H1 (cell line): ENCODE results near the gene TMEM106C. TPM values are rescaled to one million over a fixed set of nuclear protein-coding genes. Genes with fewer than 3 reads are reported as not detected.

ENCODE experiments used
- CTCF ChIA-PET: fragments of 300-600 bp; sonication (Branson Sonifier 250); formaldehyde crosslinking; loops from one replicate; lab custom pipeline; 2021; ENCODE audit not compliant: partially characterized antibody; lab: Charles Lee
- POLR2A ChIA-PET: fragments of 300-600 bp; sonication (Branson Sonifier 250); formaldehyde crosslinking; loops from one replicate; lab custom pipeline; 2021; ENCODE audit warnings: inconsistent platforms; ENCODE audit not compliant: partially characterized antibody; lab: Charles Lee
- DNase-seq, 2 experiments: peaks; one replicate each; pipeline versions ENCODE4 v3.0.0 to v3.0.0-alpha.2; 2010 to 2022; ENCODE audit warnings: low spot score in 2 of 2, low read depth in 1 of 2, mixed read lengths in 1 of 2
- FAIRE-seq: peaks from 2 replicates; lab custom pipeline; 2011; peaks lifted over from hg19 to GRCh38; lab: Jason Lieb, UNC
- H2AFZ ChIP-seq: 2 replicates; pipeline ENCODE4 v1.8.1; 2012; ENCODE audit warnings: low read length, inconsistent platforms
- H2AK5ac ChIP-seq: 2 replicates; pipeline ENCODE4 v1.6.1; 2013; ENCODE audit warnings: low read depth, low read length
- H2BK120ac ChIP-seq: replicated peaks from 2 replicates; pipeline ENCODE3; 2013; ENCODE audit warnings: low read depth, low read length, inconsistent platforms
- H2BK12ac ChIP-seq: 2 replicates; pipeline ENCODE4 v1.6.1; 2013; ENCODE audit warnings: low read depth, low read length
- H2BK15ac ChIP-seq: 2 replicates; pipeline ENCODE4 v1.6.1; 2013; ENCODE audit warnings: low read length
- H2BK20ac ChIP-seq: 2 replicates; pipeline ENCODE4 v1.6.1; 2013; ENCODE audit warnings: low read length
- H2BK5ac ChIP-seq: 2 replicates; pipeline ENCODE4 v1.6.1; 2013; ENCODE audit warnings: low read depth, low read length
- H3K14ac ChIP-seq: 2 replicates; pipeline ENCODE4 v1.6.1; 2013; ENCODE audit warnings: inconsistent platforms; ENCODE audit not compliant: insufficient read length
- H3K18ac ChIP-seq: 2 replicates; pipeline ENCODE4 v1.6.1; 2013; ENCODE audit warnings: low read length; ENCODE audit errors: extremely low read depth
- H3K23ac ChIP-seq: 2 replicates; pipeline ENCODE4 v1.6.1; 2013; ENCODE audit warnings: inconsistent platforms; ENCODE audit not compliant: insufficient read length
- H3K23me2 ChIP-seq: 2 replicates; pipeline ENCODE4 v1.6.1; 2013; ENCODE audit warnings: low read depth, low read length
- H3K27ac ChIP-seq: 2 replicates; pipeline ENCODE4 v1.6.1; 2011; ENCODE audit warnings: low read depth, low read length, inconsistent platforms
- H3K27me3 ChIP-seq, 4 experiments: replicated peaks in 1 of 4; 1 replicate in 1 of 4; 2 replicates in 3 of 4; pipeline versions ENCODE4 v1.6.1 to v1.8.1; 2011 to 2013; ENCODE audit warnings: low read length in 3 of 4, mild to moderate bottlenecking in 3 of 4, inconsistent platforms in 2 of 4, mixed read lengths in 2 of 4, moderate library complexity in 1 of 4; ENCODE audit not compliant: control insufficient read depth in 3 of 4, insufficient read depth in 3 of 4; ENCODE audit errors: extremely low read depth in 1 of 4
- H3K36me3 ChIP-seq, 4 experiments: 2 replicates each; pipeline versions ENCODE4 v1.6.1 to v1.8.1; 2011 to 2013; ENCODE audit warnings: mild to moderate bottlenecking in 4 of 4, low read length in 3 of 4, moderate library complexity in 2 of 4, control low read depth in 1 of 4, inconsistent platforms in 1 of 4; ENCODE audit not compliant: insufficient read depth in 4 of 4, control insufficient read depth in 2 of 4
- H3K4ac ChIP-seq: replicated peaks from 2 replicates; pipeline ENCODE3; 2013; ENCODE audit warnings: low read length, low read depth, mixed read lengths, inconsistent platforms; ENCODE audit not compliant: insufficient read length
- H3K4me1 ChIP-seq, 4 experiments: replicated peaks in 1 of 4; 1 replicate in 1 of 4; 2 replicates in 3 of 4; pipeline versions ENCODE4 v1.6.1 to v1.8.1; 2011 to 2013; ENCODE audit warnings: low read length in 3 of 4, inconsistent platforms in 2 of 4, mixed read lengths in 1 of 4; ENCODE audit not compliant: insufficient read depth in 4 of 4, control insufficient read depth in 3 of 4
- H3K4me2 ChIP-seq, 2 experiments: 2 replicates each; pipeline versions ENCODE4 v1.6.1 to v1.8.1; 2011 to 2013; ENCODE audit warnings: low read depth in 2 of 2, low read length in 2 of 2, control low read depth in 1 of 2, inconsistent platforms in 1 of 2, mild to moderate bottlenecking in 1 of 2; ENCODE audit not compliant: insufficient read depth in 1 of 2
- H3K4me3 ChIP-seq, 4 experiments: fragments of 200-600, 300-600 bp in 1 of 4; sonication (generic), shearing (Covaris generic), sonication (Bioruptor Twin) in 1 of 4; 2 replicates each; pipeline versions ENCODE4 v1.5.1 to v1.8.1; 2011 to 2016; ENCODE audit warnings: low read length in 4 of 4, low read depth in 3 of 4, control low read depth in 2 of 4, inconsistent platforms in 2 of 4, mild to moderate bottlenecking in 2 of 4, mixed read lengths in 1 of 4, moderate library complexity in 1 of 4; ENCODE audit not compliant: insufficient read depth in 2 of 4; ENCODE audit errors: extremely low read depth in 1 of 4
- H3K56ac ChIP-seq: replicated peaks from 2 replicates; pipeline ENCODE3; 2013; ENCODE audit warnings: low read depth, mild to moderate bottlenecking, mixed read lengths, low read length, inconsistent platforms; ENCODE audit not compliant: insufficient read length
- H3K79me1 ChIP-seq: 2 replicates; pipeline ENCODE4 v1.6.1; 2013; ENCODE audit warnings: low read depth, low read length, control low read depth
- H3K79me2 ChIP-seq, 2 experiments: 2 replicates each; pipeline versions ENCODE4 v1.6.1 to v1.8.1; 2012 to 2013; ENCODE audit warnings: low read length in 2 of 2, mild to moderate bottlenecking in 2 of 2, inconsistent platforms in 1 of 2; ENCODE audit not compliant: insufficient read depth in 2 of 2, control insufficient read depth in 1 of 2
- H3K9ac ChIP-seq, 4 experiments: replicated peaks in 1 of 4; 1 replicate in 1 of 4; 2 replicates in 3 of 4; pipeline versions ENCODE4 v1.6.1 to v1.8.1; 2011 to 2013; ENCODE audit warnings: low read depth in 3 of 4, low read length in 3 of 4, control low read depth in 2 of 4, mild to moderate bottlenecking in 2 of 4, moderate library complexity in 2 of 4, inconsistent platforms in 1 of 4; ENCODE audit errors: extremely low read depth in 1 of 4
- H3K9me3 ChIP-seq, 2 experiments: 2 replicates each; pipeline versions ENCODE4 v1.6.1 to v1.8.1; 2012 to 2013; ENCODE audit warnings: mild to moderate bottlenecking in 2 of 2, moderate library complexity in 2 of 2, control low read depth in 1 of 2, inconsistent platforms in 1 of 2, low read depth in 1 of 2, low read length in 1 of 2, mixed read lengths in 1 of 2; ENCODE audit not compliant: insufficient read depth in 2 of 2
- H4K20me1 ChIP-seq, 2 experiments: replicated peaks in 1 of 2; 2 replicates each; pipeline versions ENCODE3 to v1.8.1; 2011 to 2013; ENCODE audit warnings: inconsistent platforms in 2 of 2, low read length in 2 of 2, mild to moderate bottlenecking in 1 of 2; ENCODE audit not compliant: insufficient read depth in 2 of 2, control insufficient read depth in 1 of 2
- H4K5ac ChIP-seq: 2 replicates; pipeline ENCODE4 v1.6.1; 2013; ENCODE audit warnings: low read length, low read depth, mixed read lengths, inconsistent platforms; ENCODE audit not compliant: insufficient read length
- H4K8ac ChIP-seq: 2 replicates; pipeline ENCODE4 v1.8.0; 2013; ENCODE audit warnings: mild to moderate bottlenecking, moderate library complexity, low read length, inconsistent platforms; ENCODE audit not compliant: insufficient read depth; ENCODE audit errors: extremely low read depth
- H4K91ac ChIP-seq: replicated peaks from 2 replicates; pipeline ENCODE3; 2013; ENCODE audit warnings: low read length, mixed read lengths, inconsistent platforms; ENCODE audit not compliant: insufficient read length
- CBX8 ChIP-seq: fragments of 300-800, 300-1000 bp; sonication (generic); IDR thresholded peaks from 2 replicates; pipeline ENCODE4 v1.7.1; 2016; ENCODE audit warnings: low read depth, low read length, borderline replicate concordance
- JUND ChIP-seq: IDR thresholded peaks from 2 replicates; pipeline ENCODE4 v1.6.1; 2011; ENCODE audit warnings: mild to moderate bottlenecking, improper control_type of control experiment, low read length
- RFX5 ChIP-seq: IDR thresholded peaks from 2 replicates; pipeline ENCODE4 v1.6.1; 2011; ENCODE audit warnings: low read depth, low read length, improper control_type of control experiment, borderline replicate concordance
- WGBS, 2 experiments: shearing (Covaris generic) in 1 of 2; methylation state at CpG; one replicate each; pipeline versions ENCODE4 v1.1.6 to v1.1.7; 2013 to 2015; ENCODE audit warnings: low lambda C conversion rate in 2 of 2, mixed read lengths in 2 of 2, inconsistent platforms in 1 of 2, low coverage in 1 of 2, missing lambda C conversion rate in 1 of 2; ENCODE audit not compliant: insufficient replicate concordance in 2 of 2, insufficient coverage in 1 of 2, insufficient read length in 1 of 2; ENCODE audit errors: extremely low coverage in 1 of 2, missing lambda C conversion rate in 1 of 2; 5-methylcytosine and 5-hydroxymethylcytosine counted together
- polyA plus RNA-seq, 7 experiments: library from polyadenylated mRNA; depleted of rRNA in 3 of 7; stranded (reverse) in 5 of 7; unstranded in 2 of 7; fragments of >200 nt in 5 of 7; fragments of 200-250 nt in 2 of 7; gene quantifications; 1 replicate in 5 of 7; 2 replicates in 1 of 7; 4 replicates in 1 of 7; pipeline versions ENCODE4 v1.2.1 to v1.2.3, GENCODE V29; 2011 to 2013; ENCODE audit warnings: missing spikeins in 2 of 7, mixed read lengths in 2 of 7
- total RNA-seq: library from RNA; stranded (reverse); fragmentation: NEBNext Ultra II Directional; extraction: Animal tissue kit (Norgen Biotek cat#: 25700); gene quantifications from 2 replicates; pipeline ENCODE4 v1.2.1, GENCODE V29; 2021

TMEM106C gene
- total and polyA plus RNA-seq, 2 of the 8 experiments (the other 6 are each of a cell fraction or from before 2014, with no cell fraction given), result 36.6 to 45.3 TPM

- no peak overlapping the region for H2AFZ ChIP-seq
- no peak for TF ChIP-seq RFX5
- TF ChIP-seq CBX8, result no peak
- no peak for TF ChIP-seq JUND
These were observed 45.0 kb downstream of the TMEM106C start for GRCh38 chr12:48008349-48008748.

More at GRCh38 chr12:48008349-48008748, 45.0 kb downstream of the TMEM106C start:
- no peak overlapping the region for H3K27ac ChIP-seq
- H3K4me3 ChIP-seq, result no peak overlapping the region
- no peaks in the 10 kb centered on the region for H3K9me3 ChIP-seq
- H3K23ac ChIP-seq, result no peak overlapping the region
- H4K91ac ChIP-seq, result no peak overlapping the region
- H4K5ac ChIP-seq, result no peak overlapping the region
- H4K8ac ChIP-seq, result no peak overlapping the region
- H3K79me1 ChIP-seq, result no peaks in the 10 kb centered on the region
- ChIA-PET POLR2A (interaction anchor here (1.4 kb wide), 1 partner anchor 10 kb away, joined by 3 read pairs; no protein-coding TSS in a partner anchor), CTCF (interaction anchor here (0.7 to 1.8 kb wide), 6 partner anchors 8 to 368 kb away, joined by 3 to 5 read pairs (median 3); no protein-coding TSS in a partner anchor)
- H3K23me2 ChIP-seq, result peaks cover 15% of the 10 kb centered on the region
- no peak overlapping the region for H2BK12ac ChIP-seq
- H3K4me2 ChIP-seq, result no peak overlapping the region
- peaks cover 82 to 100% (median 96%) of the 10 kb centered on the region in 4 experiments for H3K27me3 ChIP-seq
- H3K14ac ChIP-seq, result no peak overlapping the region
- no peaks in the 10 kb centered on the region for H3K36me3 ChIP-seq
- FAIRE-seq, result no peak
- 75% methylated on average over 2 of the region's 2 CpGs; no CpG with 5 or more reads in 1 of the 2 experiments for WGBS, 2 experiments
- no peaks in the 10 kb centered on the region for H3K79me2 ChIP-seq
- no peak overlapping the region for H2BK5ac ChIP-seq
- H3K4me1 ChIP-seq, result peaks cover 4 to 20% (median 9%) of the 10 kb centered on the region in 4 experiments; a peak in 6 of 7 replicates
- no peak overlapping the region for H2BK15ac ChIP-seq
- no peak overlapping the region for H3K9ac ChIP-seq
- peaks cover 5 to 9% of the 10 kb centered on the region in 2 experiments for H4K20me1 ChIP-seq
- no peak overlapping the region for H2BK120ac ChIP-seq
- no peak overlapping the region for H3K18ac ChIP-seq
- H3K56ac ChIP-seq, result no peak overlapping the region
- H2AK5ac ChIP-seq, result no peak overlapping the region
- H3K4ac ChIP-seq, result no peak overlapping the region
- H2BK20ac ChIP-seq, result no peak overlapping the region
- DNase-seq, result no peak
